ENCODE measurements around the gene SNAP29. TPM values are rescaled to one million over a fixed set of nuclear protein-coding genes. Genes with fewer than 3 reads are reported as not detected.

The SNAP29 gene
- 42.7 and 45.7 TPM in 2 replicates for polyA plus RNA-seq (2013)

- H3K79me2 ChIP-seq (ENCODE audit: control insufficient read depth, insufficient read depth, low read length, poor library complexity), result peaks cover 7% of the 10 kb centered on the region
- DNase-seq, result peak; percentile 97 to 99
- H2AFZ ChIP-seq (ENCODE audit: insufficient read depth, low read length, poor library complexity), result peak within 1 kb of the TSS; percentile 61
- WGBS (ENCODE audit: extremely low coverage, insufficient coverage, insufficient read length), result no CpG with 5 or more reads among the region's 100 CpGs
- H2AK5ac ChIP-seq (ENCODE audit: low read length), result peak within 1 kb of the TSS; percentile 93
- peak within 1 kb of the TSS; percentile 82 for H3K4ac ChIP-seq (ENCODE audit: low read depth, low read length)
- H3K18ac ChIP-seq (ENCODE audit: low read length), result peak within 1 kb of the TSS; percentile 96
- peak within 1 kb of the TSS; percentile 84 for H3K14ac ChIP-seq (ENCODE audit: low read length)
- peak within 1 kb of the TSS; percentile 55 for H3K27ac ChIP-seq (ENCODE audit: low read depth, low read length)
- H3K4me2 ChIP-seq (ENCODE audit: low read length), result peak within 1 kb of the TSS; percentile 82
- peaks cover 3% of the 10 kb centered on the region for H3K9me3 ChIP-seq (ENCODE audit: insufficient read depth, low read depth, low read length)
- H3K4me1 ChIP-seq (ENCODE audit: control insufficient read depth in 1 of 2, insufficient read depth in 2 of 2, low read length in 2 of 2), result peaks cover 9% of the 10 kb centered on the region in 2 experiments
- H4K91ac ChIP-seq (ENCODE audit: low read depth, low read length), result peak within 1 kb of the TSS; percentile 86
- H2BK5ac ChIP-seq (ENCODE audit: low read depth, low read length, poor library complexity), result peak within 1 kb of the TSS; percentile 82
- peak within 1 kb of the TSS; percentile 92 for H3K4me3 ChIP-seq (ENCODE audit: low read depth, low read length)
- H3K23ac ChIP-seq (ENCODE audit: low read length), result no peak within 1 kb of the TSS
- peak within 1 kb of the TSS; percentile 61 for H3K9ac ChIP-seq (ENCODE audit: low read length)
- no peaks in the 10 kb centered on the region for H3K27me3 ChIP-seq (ENCODE audit: insufficient read depth, low read length)
- peak within 1 kb of the TSS; percentile 3 for H2BK12ac ChIP-seq (ENCODE audit: low read length)
- peaks cover 12% of the 10 kb centered on the region for H3K79me1 ChIP-seq (ENCODE audit: low read length)
- H4K8ac ChIP-seq (ENCODE audit: low read depth, low read length), result peak within 1 kb of the TSS; percentile 92
- H2BK120ac ChIP-seq (ENCODE audit: insufficient read depth, low read length, poor library complexity), result peak within 1 kb of the TSS; percentile 79
- no peaks in the 10 kb centered on the region for H3K36me3 ChIP-seq (ENCODE audit: control insufficient read depth in 1 of 2, insufficient read depth in 2 of 2, low read length in 2 of 2)
- peak within 1 kb of the TSS; percentile 81 for H4K12ac ChIP-seq (ENCODE audit: low read depth, low read length)
Measured at GRCh38 chr22:20858615-20859416, at the start of gene SNAP29, which contains the start of gene PI4KA. Gene SNAP29, plus strand, starts transcription at chr22:20859007. Its CDS starts 104 bp downstream, at chr22:20859111. Gene PI4KA, minus strand, starts transcription at chr22:20858811. Its CDS starts 86 bp downstream, at chr22:20858725.

- no peak overlapping the region for H2BK5ac ChIP-seq (ENCODE audit: low read depth, low read length, poor library complexity)
- no peak overlapping the region for H3K27ac ChIP-seq (ENCODE audit: low read depth, low read length)
- H3K14ac ChIP-seq (ENCODE audit: low read length), result no peak overlapping the region
- no peaks in the 10 kb centered on the region for H3K79me1 ChIP-seq (ENCODE audit: low read length)
- no peak overlapping the region for H3K18ac ChIP-seq (ENCODE audit: low read length)
- no peak overlapping the region for H4K12ac ChIP-seq (ENCODE audit: low read depth, low read length)
- H4K8ac ChIP-seq (ENCODE audit: low read depth, low read length), result no peak overlapping the region
- H3K79me2 ChIP-seq (ENCODE audit: control insufficient read depth, insufficient read depth, low read length, poor library complexity), result no peaks in the 10 kb centered on the region
- H3K9me3 ChIP-seq (ENCODE audit: insufficient read depth, low read depth, low read length), result peaks cover under 1% of the 10 kb centered on the region
- no peak overlapping the region for H3K4me2 ChIP-seq (ENCODE audit: low read length)
- no peak overlapping the region for H4K91ac ChIP-seq (ENCODE audit: low read depth, low read length)
- H3K4me3 ChIP-seq (ENCODE audit: low read depth, low read length), result no peak overlapping the region
- H3K27me3 ChIP-seq (ENCODE audit: insufficient read depth, low read length), result no peaks in the 10 kb centered on the region
- DNase-seq, result no peak
- WGBS (ENCODE audit: extremely low coverage, insufficient coverage, insufficient read length), result no CpG with 5 or more reads among the region's 6 CpGs
- no peak overlapping the region for H3K23ac ChIP-seq (ENCODE audit: low read length)
- H2AFZ ChIP-seq (ENCODE audit: insufficient read depth, low read length, poor library complexity), result no peak overlapping the region
- H2BK12ac ChIP-seq (ENCODE audit: low read length), result no peak overlapping the region
- H3K36me3 ChIP-seq (ENCODE audit: control insufficient read depth in 1 of 2, insufficient read depth in 2 of 2, low read length in 2 of 2), result peaks cover 22 to 36% of the 10 kb centered on the region in 2 experiments
- H3K9ac ChIP-seq (ENCODE audit: low read length), result no peak overlapping the region
- H3K4me1 ChIP-seq (ENCODE audit: control insufficient read depth in 1 of 2, insufficient read depth in 2 of 2, low read length in 2 of 2), result peaks cover 3 to 7% of the 10 kb centered on the region in 2 experiments
- H2BK120ac ChIP-seq (ENCODE audit: insufficient read depth, low read length, poor library complexity), result no peak overlapping the region
- no peak overlapping the region for H3K4ac ChIP-seq (ENCODE audit: low read depth, low read length)
- H2AK5ac ChIP-seq (ENCODE audit: low read length), result no peak overlapping the region
Measured at GRCh38 chr22:20809538-20810185, 49.1 kb upstream of the SNAP29 start.

GRCh38 chr22:20810645-20811044 is 48.2 kb upstream of the SNAP29 start:
- Histone ChIP-seq H3K79me2 (ENCODE audit: control insufficient read depth, insufficient read depth, low read length, poor library complexity) (no peaks in the 10 kb centered on the region), H4K91ac (ENCODE audit: low read depth, low read length) (no peak overlapping the region), H2BK120ac (ENCODE audit: insufficient read depth, low read length, poor library complexity) (no peak overlapping the region), H3K27me3 (ENCODE audit: insufficient read depth, low read length) (no peaks in the 10 kb centered on the region), H2AFZ (ENCODE audit: insufficient read depth, low read length, poor library complexity) (no peak overlapping the region), H3K14ac (ENCODE audit: low read length) (no peak overlapping the region), H4K12ac (ENCODE audit: low read depth, low read length) (no peak overlapping the region), H3K4me2 (ENCODE audit: low read length) (no peak overlapping the region), H2BK12ac (ENCODE audit: low read length) (no peak overlapping the region), H3K4me3 (ENCODE audit: low read depth, low read length) (no peak overlapping the region), H3K27ac (ENCODE audit: low read depth, low read length) (no peak overlapping the region), H3K4me1 (ENCODE audit: control insufficient read depth in 1 of 2, insufficient read depth in 2 of 2, low read length in 2 of 2) (peaks cover 3 to 7% of the 10 kb centered on the region in 2 experiments), H3K9me3 (ENCODE audit: insufficient read depth, low read depth, low read length) (no peaks in the 10 kb centered on the region), H3K18ac (ENCODE audit: low read length) (no peak overlapping the region), H3K36me3 (ENCODE audit: control insufficient read depth in 1 of 2, insufficient read depth in 2 of 2, low read length in 2 of 2) (peaks cover 17 to 32% of the 10 kb centered on the region in 2 experiments), H2AK5ac (ENCODE audit: low read length) (no peak overlapping the region), H3K4ac (ENCODE audit: low read depth, low read length) (no peak overlapping the region), H3K79me1 (ENCODE audit: low read length) (no peaks in the 10 kb centered on the region), H3K23ac (ENCODE audit: low read length) (no peak overlapping the region), H4K8ac (ENCODE audit: low read depth, low read length) (no peak overlapping the region), H3K9ac (ENCODE audit: low read length) (peak overlapping the region; percentile 43), H2BK5ac (ENCODE audit: low read depth, low read length, poor library complexity) (no peak overlapping the region)
- WGBS (ENCODE audit: extremely low coverage, insufficient coverage, insufficient read length), result no CpG with 5 or more reads among the region's 9 CpGs
- DNase-seq, result no peak

- Histone ChIP-seq H2BK5ac (ENCODE audit: low read depth, low read length, poor library complexity) (no peak overlapping the region), H3K4me1 (ENCODE audit: control insufficient read depth in 1 of 2, insufficient read depth in 2 of 2, low read length in 2 of 2) (peaks cover 3 to 6% of the 10 kb centered on the region in 2 experiments), H3K27me3 (ENCODE audit: insufficient read depth, low read length) (no peaks in the 10 kb centered on the region), H3K23ac (ENCODE audit: low read length) (no peak overlapping the region), H3K9ac (ENCODE audit: low read length) (no peak overlapping the region), H2BK12ac (ENCODE audit: low read length) (no peak overlapping the region), H3K4me2 (ENCODE audit: low read length) (no peak overlapping the region), H2BK120ac (ENCODE audit: insufficient read depth, low read length, poor library complexity) (no peak overlapping the region), H4K12ac (ENCODE audit: low read depth, low read length) (no peak overlapping the region), H3K27ac (ENCODE audit: low read depth, low read length) (no peak overlapping the region), H2AK5ac (ENCODE audit: low read length) (no peak overlapping the region), H2AFZ (ENCODE audit: insufficient read depth, low read length, poor library complexity) (no peak overlapping the region), H3K4me3 (ENCODE audit: low read depth, low read length) (no peak overlapping the region), H3K79me1 (ENCODE audit: low read length) (no peaks in the 10 kb centered on the region), H3K36me3 (ENCODE audit: control insufficient read depth in 1 of 2, insufficient read depth in 2 of 2, low read length in 2 of 2) (peaks cover 17 to 32% of the 10 kb centered on the region in 2 experiments), H3K14ac (ENCODE audit: low read length) (no peak overlapping the region), H3K9me3 (ENCODE audit: insufficient read depth, low read depth, low read length) (no peaks in the 10 kb centered on the region), H3K18ac (ENCODE audit: low read length) (no peak overlapping the region), H4K8ac (ENCODE audit: low read depth, low read length) (no peak overlapping the region), H3K79me2 (ENCODE audit: control insufficient read depth, insufficient read depth, low read length, poor library complexity) (no peaks in the 10 kb centered on the region), H3K4ac (ENCODE audit: low read depth, low read length) (no peak overlapping the region), H4K91ac (ENCODE audit: low read depth, low read length) (no peak overlapping the region)
- WGBS (ENCODE audit: extremely low coverage, insufficient coverage, insufficient read length), result no CpG with 5 or more reads among the region's 1 CpG
- no peak for DNase-seq
Measured at GRCh38 chr22:20811171-20811570, 47.6 kb upstream of the SNAP29 start.
